K562 (cell line): ENCODE measurements around the gene NBEA. TPM values are rescaled to one million over a fixed set of nuclear protein-coding genes. Genes with fewer than 3 reads are reported as not detected.

Experiments
- ATAC-seq: fragments of 200-7000 bp; cut with Tn5 transposase; 3 replicates; pipeline ENCODE4 v1.9.1; 2020; ENCODE audit warnings: moderate library complexity
- BruUV-seq: library from RNA; stranded (reverse); fragments of 400-500 nt; replicated peaks from 2 replicates; lab custom pipeline; 2021; lab: Mats Ljungman, UMichigan
- CTCF ChIA-PET: fragments of 300-600 bp; formaldehyde crosslinking; extraction: SDS; loops from one replicate; lab custom pipeline; 2021; ENCODE audit warnings: low intra/inter-chr PET ratio; lab: Yijun Ruan, JAX
- POLR2A ChIA-PET: fragments of 300-600, 350-650 bp; sonication (Branson Sonifier 250); formaldehyde crosslinking; extraction: SDS; loops from one replicate; lab custom pipeline; 2021; ENCODE audit warnings: antibody characterized with exemption, inconsistent platforms; lab: Yijun Ruan, JAX
- DNase-seq, 4 experiments: peaks; one replicate each; pipeline versions ENCODE4 v3.0.0 to v3.0.0-alpha.2; 2011 to 2018; ENCODE audit warnings: low spot score in 3 of 4, mixed read lengths in 3 of 4; ENCODE audit errors: extremely low read depth in 1 of 4
- FAIRE-seq: peaks from 2 replicates; lab custom pipeline; 2011; peaks lifted over from hg19 to GRCh38; lab: Jason Lieb, UNC
- H2AFZ ChIP-seq: 2 replicates; pipeline ENCODE4 v1.6.0; 2011; ENCODE audit warnings: low read depth, low read length, control low read depth, inconsistent platforms
- H3K27ac ChIP-seq: fragments of 200-600 bp; 3 replicates; pipeline ENCODE4 v1.8.0; 2011; ENCODE audit warnings: low read depth, mild to moderate bottlenecking, control low read depth, inconsistent platforms, low read length, moderate library complexity, mixed read lengths; ENCODE audit errors: extremely low read depth
- H3K27me3 ChIP-seq, 2 experiments: fragments of 300-600 bp in 1 of 2; 2 replicates in 1 of 2; 3 replicates in 1 of 2; pipeline versions ENCODE4 v1.6.0 to v1.8.0; 2011; ENCODE audit warnings: inconsistent platforms in 2 of 2, low read length in 2 of 2, mild to moderate bottlenecking in 1 of 2, mixed read lengths in 1 of 2, moderate library complexity in 1 of 2; ENCODE audit not compliant: control insufficient read depth in 2 of 2, insufficient read depth in 2 of 2
- H3K36me3 ChIP-seq: fragments of 300-600 bp; 3 replicates; pipeline ENCODE4 v1.8.0; 2011; ENCODE audit warnings: mild to moderate bottlenecking, low read length, inconsistent platforms; ENCODE audit not compliant: control insufficient read depth, insufficient read depth
- H3K4me1 ChIP-seq, 2 experiments: fragments of 200-600 bp in 1 of 2; replicated peaks in 1 of 2; 2 replicates in 1 of 2; 3 replicates in 1 of 2; pipeline versions ENCODE4 v1.5.1 to v1.8.0; 2011; ENCODE audit warnings: inconsistent platforms in 2 of 2, low read length in 2 of 2, mild to moderate bottlenecking in 1 of 2, mixed read lengths in 1 of 2, moderate library complexity in 1 of 2; ENCODE audit not compliant: control insufficient read depth in 2 of 2, insufficient read depth in 2 of 2
- H3K4me2 ChIP-seq: 2 replicates; pipeline ENCODE4 v1.6.1; 2011; ENCODE audit warnings: low read length, control low read depth, inconsistent platforms, mixed read lengths; ENCODE audit not compliant: insufficient read depth
- H3K4me3 ChIP-seq: fragments of 200-600 bp; sonication (generic), shearing (Covaris generic); 2 replicates; pipeline ENCODE4 v1.5.1; 2016; ENCODE audit warnings: control low read depth, inconsistent platforms
- H3K79me2 ChIP-seq: fragments of 200-600 bp; 3 replicates; pipeline ENCODE4 v1.8.0; 2011; ENCODE audit warnings: low read length, inconsistent platforms; ENCODE audit not compliant: control insufficient read depth, insufficient read depth
- H3K9ac ChIP-seq, 2 experiments: 2 replicates each; pipeline versions ENCODE4 v1.6.0 to v1.6.1; 2011; ENCODE audit warnings: low read depth in 2 of 2, low read length in 2 of 2, control low read depth in 1 of 2, inconsistent platforms in 1 of 2, mild to moderate bottlenecking in 1 of 2, mixed read lengths in 1 of 2; ENCODE audit not compliant: insufficient read depth in 1 of 2
- H3K9me1 ChIP-seq: one replicate; pipeline ENCODE4 v1.6.0; 2011; ENCODE audit warnings: inconsistent platforms, mild to moderate bottlenecking, low read length, moderate library complexity; ENCODE audit not compliant: control insufficient read depth, insufficient read depth
- H3K9me3 ChIP-seq: replicated peaks from 2 replicates; pipeline ENCODE4 v1.5.1; 2011; ENCODE audit warnings: low read depth, low read length, inconsistent platforms; ENCODE audit not compliant: control insufficient read depth, insufficient read depth
- H4K20me1 ChIP-seq: replicated peaks from 2 replicates; pipeline ENCODE4 v1.6.1; 2011; ENCODE audit warnings: low read length, inconsistent platforms, mixed read lengths; ENCODE audit not compliant: control insufficient read depth, insufficient read depth
- CHD7 ChIP-seq: fragments of 200-600 bp; sonication (generic); IDR thresholded peaks from one replicate; pipeline ENCODE4 v1.6.1; 2012; ENCODE audit warnings: mild to moderate bottlenecking, low read depth, low read length, inconsistent platforms
- GATA2 ChIP-seq: sonication (generic); formaldehyde crosslinking; IDR thresholded peaks from 2 replicates; pipeline ENCODE4 v1.4.0; 2020; ENCODE audit warnings: mild to moderate bottlenecking, missing genetic modification reagents
- GATAD2B ChIP-seq: fragments of 450-650 bp; IDR thresholded peaks from 2 replicates; pipeline ENCODE4 v1.6.1; 2017; ENCODE audit warnings: mild to moderate bottlenecking, borderline replicate concordance
- JUND ChIP-seq, 2 experiments: IDR thresholded peaks; 2 replicates in 1 of 2; 3 replicates in 1 of 2; pipeline ENCODE4 v1.6.1; 2011; ENCODE audit warnings: borderline replicate concordance in 2 of 2, low read depth in 2 of 2, low read length in 2 of 2, improper control_type of control experiment in 1 of 2, missing biosample characterization in 1 of 2, missing genetic modification characterization in 1 of 2, missing genetic modification reagents in 1 of 2
- NCOR1 ChIP-seq: fragments of 450-650 bp; IDR thresholded peaks from 2 replicates; pipeline ENCODE4 v1.6.1; 2016; ENCODE audit warnings: mild to moderate bottlenecking, moderate library complexity
- NR2C1 ChIP-seq, 2 experiments: fragments of 450-650 bp; IDR thresholded peaks; 2 replicates each; pipeline ENCODE4 v1.6.1; 2017; ENCODE audit warnings: mild to moderate bottlenecking in 2 of 2, antibody characterized with exemption in 1 of 2, inconsistent platforms in 1 of 2, missing compliant biosample characterization in 1 of 2, missing genetic modification characterization in 1 of 2
- PATZ1 ChIP-seq: fragments of 250-450 bp; sonication (Bioruptor Pico); IDR thresholded peaks from 2 replicates; pipeline ENCODE4 v1.5.0; 2020; ENCODE audit warnings: mild to moderate bottlenecking, borderline replicate concordance
- POU5F1 ChIP-seq: fragments of 150-350 bp; IDR thresholded peaks from 2 replicates; pipeline ENCODE4 v1.6.1; 2014; ENCODE audit warnings: borderline replicate concordance, low read length, low read depth, mild to moderate bottlenecking; ENCODE audit not compliant: partially characterized antibody
- SRSF7 ChIP-seq: fragments of 200-400 bp; formaldehyde crosslinking; optimal IDR thresholded peaks from 2 replicates; pipeline ENCODE3; 2017; ENCODE audit warnings: mild to moderate bottlenecking, low read depth, low read length
- in situ Hi-C: fragments of 300-500 bp; cut with MboI; formaldehyde crosslinking; loops from 4 replicates; pipeline ENCODE4 v1.15.0; 2018; ENCODE audit warnings: inconsistent platforms, mixed read lengths
- intact Hi-C: fragments of 100-400 bp; cut with micrococcal nuclease; formaldehyde crosslinking; loops from 2 replicates; pipeline ENCODE4 v1.14.2; 2022
- polyA plus RNA-seq, 8 experiments: library from polyadenylated mRNA; depleted of rRNA in 4 of 8; stranded (reverse) in 5 of 8; unstranded in 3 of 8; fragments of >200 nt; fragmentation: Nextera tagmentation in 2 of 8; fragmentation: Illumina TruSeq in 1 of 8; extraction: Ambion mirVana in 2 of 8; extraction: Trizol in 1 of 8; gene quantifications; 2 replicates each; pipeline versions ENCODE4 v1.2.1 to v1.2.3, GENCODE V29; 2011 to 2014; ENCODE audit warnings: inconsistent platforms in 1 of 8, missing spikeins in 1 of 8
- total RNA-seq, 7 experiments: library from RNA; depleted of rRNA in 6 of 7; stranded (reverse); fragments of >200 nt in 6 of 7; fragmentation: Illumina TruSeq in 2 of 7; extraction: Trizol in 2 of 7; gene quantifications; 2 replicates each; pipeline versions ENCODE4 v1.2.1 to v1.2.3, GENCODE V29; 2011 to 2021; ENCODE audit warnings: low replicate concordance in 1 of 7

The NBEA gene
- total and polyA plus RNA-seq, 9 of the 15 experiments (the other 6 are each of a cell fraction or from before 2014, with no cell fraction given) = 0.03 to 0.94 (median 0.05) TPM; not detected in 2

- Histone ChIP-seq H3K4me2 (no peak overlapping the region), H3K36me3 (no peaks in the 10 kb centered on the region), H3K9me1 (no peaks in the 10 kb centered on the region), H3K9me3 (no peaks in the 10 kb centered on the region), H4K20me1 (no peaks in the 10 kb centered on the region), H2AFZ (no peak overlapping the region), H3K27ac (no peak overlapping the region), H3K27me3 (no peaks in the 10 kb centered on the region), H3K9ac (no peak overlapping the region), H3K79me2 (no peaks in the 10 kb centered on the region), H3K4me1 (no peaks in the 10 kb centered on the region), H3K4me3 (no peak overlapping the region)
- in situ Hi-C loops (no loop called here), intact Hi-C loops (no loop called here)
- POLR2A ChIA-PET = no interaction called here
- ATAC-seq (no peak), FAIRE-seq (no peak), DNase-seq (no peak)
- CTCF ChIA-PET = no interaction called here
- BruUV-seq = no TSS peak
- TF ChIP-seq NCOR1 = no peak
- no peak for TF ChIP-seq JUND (IDR thresholded peaks at IDR 0.05; ENCODE audit: borderline replicate concordance, low read depth, low read length)
- no peak for TF ChIP-seq JUND (tag; IDR thresholded peaks at IDR 0.05; ENCODE audit: borderline replicate concordance, low read depth, low read length)
- TF ChIP-seq PATZ1 (CRISPR knock-in tag) = no peak
- TF ChIP-seq POU5F1 = no peak
- no peak for TF ChIP-seq CHD7
- no peak for TF ChIP-seq SRSF7
- TF ChIP-seq NR2C1 (IDR thresholded peaks at IDR 0.05) = no peak
- TF ChIP-seq NR2C1 (tag; IDR thresholded peaks at IDR 0.05) = no peak
- no peak for TF ChIP-seq GATAD2B
- TF ChIP-seq GATA2 = no peak
Observed at GRCh38 chr13:34933349-34933748, 8.7 kb upstream of the NBEA start.
